Lung (tissue), 12 donors: ENCODE data around the gene MCF2L2. TPM values are rescaled to one million over a fixed set of nuclear protein-coding genes. Genes with fewer than 3 reads are reported as not detected.
"Not testable (repeated sequence)": the region's sequence is repeated elsewhere in the genome, so short reads cannot be mapped to it uniquely, and the experiment has no call there.

Experiments
- ATAC-seq: fragments of 200-7000 bp; cut with Tn5 transposase; one replicate; pipeline ENCODE4 v1.9.1; 2020; ENCODE audit warnings: moderate number of reproducible peaks; ENCODE audit not compliant: insufficient read depth, low FRiP score
- DNase-seq, 3 donors: peaks; one replicate each; pipeline ENCODE4 v3.0.0-alpha.2; 2013 to 2017
- H3K27ac ChIP-seq, 2 donors: one replicate each; pipeline ENCODE4 v1.5.1; 2013; ENCODE audit warnings: mild to moderate bottlenecking in 2 of 2, moderate library complexity in 2 of 2, control low read depth in 1 of 2, inconsistent platforms in 1 of 2, low read depth in 1 of 2, low read length in 1 of 2
- H3K27me3 ChIP-seq, 3 donors: one replicate each; pipeline ENCODE4 v1.5.1; 2013; ENCODE audit warnings: low read length in 2 of 3; ENCODE audit not compliant: control insufficient read depth in 3 of 3, insufficient read depth in 3 of 3
- H3K36me3 ChIP-seq, 4 donors: one replicate each; pipeline ENCODE4 v1.5.1; 2013; ENCODE audit warnings: low read length in 4 of 4, mild to moderate bottlenecking in 1 of 4, moderate library complexity in 1 of 4; ENCODE audit not compliant: control insufficient read depth in 4 of 4, insufficient read depth in 4 of 4
- H3K4me1 ChIP-seq, 5 donors: one replicate each; pipeline ENCODE4 v1.5.1; 2013; ENCODE audit warnings: low read length in 5 of 5, mild to moderate bottlenecking in 2 of 5, moderate library complexity in 1 of 5; ENCODE audit not compliant: control insufficient read depth in 5 of 5, insufficient read depth in 5 of 5
- H3K4me3 ChIP-seq: one replicate; pipeline ENCODE4 v1.5.1; 2013; ENCODE audit warnings: mild to moderate bottlenecking, control low read depth, moderate library complexity
- H3K9ac ChIP-seq, 2 donors: one replicate each; pipeline ENCODE4 v1.5.1; 2013; ENCODE audit warnings: low read length in 2 of 2, control low read depth in 1 of 2; ENCODE audit not compliant: insufficient read depth in 1 of 2
- H3K9me3 ChIP-seq, 4 donors: one replicate each; pipeline ENCODE4 v1.5.1; 2013; ENCODE audit warnings: low read length in 3 of 4, mild to moderate bottlenecking in 1 of 4, moderate library complexity in 1 of 4; ENCODE audit not compliant: control insufficient read depth in 4 of 4, insufficient read depth in 3 of 4
- CTCF ChIP-seq: IDR thresholded peaks from 2 replicates; pipeline ENCODE4 v1.5.1; 2012; ENCODE audit warnings: mild to moderate bottlenecking; ENCODE audit errors: control extremely low read depth, extremely low read depth
- WGBS, 2 donors: extraction: QIAGEN DNeasy Blood & Tissue Kit; methylation state at CpG; one replicate each; pipeline ENCODE4 v1.1.7; 2013; 5-methylcytosine and 5-hydroxymethylcytosine counted together
- polyA plus RNA-seq, 2 donors: library from polyadenylated mRNA; stranded (reverse); fragments of 200-250 nt; gene quantifications; one replicate each; pipeline ENCODE4 v1.2.1, GENCODE V29; 2013
- total RNA-seq, 2 donors: library from RNA; depleted of rRNA in 1 of 2; stranded (reverse); fragments of >200 nt in 1 of 2; gene quantifications; one replicate each; pipeline ENCODE4 v1.2.1, GENCODE V29; 2014 to 2021
- donor health status: control.
- donor health status: control.
- donor health status: Bipolar disorder and iron deficiency.
- donor health status: healthy.
- donor health status: DM: yes; HTN: yes; CAD: no.

Gene MCF2L2
- total and polyA plus RNA-seq, 4 donors = 0.26 to 1.7 (median 1.0) TPM

DNA sequence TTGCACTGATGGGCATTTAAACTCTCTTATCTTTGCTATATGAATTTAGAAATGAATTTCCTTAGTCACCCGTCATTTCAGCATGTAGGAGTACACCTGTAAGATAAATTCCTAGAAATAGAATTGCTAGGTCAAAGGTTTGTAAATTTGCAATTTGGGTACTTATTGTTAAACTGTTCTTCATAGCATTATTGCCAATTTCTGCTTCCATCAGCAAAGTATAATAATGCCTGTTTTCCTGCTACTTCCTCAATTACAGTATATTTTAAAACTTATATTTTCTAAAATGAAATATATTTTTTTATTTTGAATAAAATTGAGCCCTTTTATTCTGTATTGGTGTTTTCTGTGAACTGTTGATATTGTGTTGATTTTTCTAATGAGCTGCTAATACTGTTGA is 16.3 kb upstream of the MCF2L2 start:
- Histone ChIP-seq H3K27ac (no peak overlapping the region), H3K9me3 (peaks cover 0 to 4% (median 1%) of the 10 kb centered on the region in 4 donors), H3K27me3 (no peaks in the 10 kb centered on the region), H3K9ac (no peak overlapping the region), H3K36me3 (peaks cover 0 to 4% (median 0%) of the 10 kb centered on the region in 4 donors), H3K4me1 (peaks cover 1 to 18% (median 4%) of the 10 kb centered on the region in 5 donors), H3K4me3 (no peak overlapping the region)
- DNase-seq (no peak), ATAC-seq (no peak)
- no peak for TF ChIP-seq CTCF
- 89 to 92% methylated on average over 1 of the region's 1 CpG for WGBS, 2 donors

GRCh38 chr3:183443395-183444385 is 15.3 kb upstream of the MCF2L2 start:
- ATAC-seq (no peak), DNase-seq (no peak)
- no peak overlapping the region for H3K9ac ChIP-seq
- H3K4me3 ChIP-seq = no peak overlapping the region
- H3K4me1 ChIP-seq = peaks cover 0 to 8% (median 3%) of the 10 kb centered on the region in 5 donors
- no peak for TF ChIP-seq CTCF
- H3K27me3 ChIP-seq = no peaks in the 10 kb centered on the region
- H3K36me3 ChIP-seq = peaks cover 0 to 4% (median 0%) of the 10 kb centered on the region in 4 donors
- WGBS, 2 donors = 82 to 96% methylated on average over 10 of the region's 10 CpGs
- peaks cover 0 to 4% (median 1%) of the 10 kb centered on the region in 4 donors for H3K9me3 ChIP-seq
- H3K27ac ChIP-seq = no peak overlapping the region

DNA sequence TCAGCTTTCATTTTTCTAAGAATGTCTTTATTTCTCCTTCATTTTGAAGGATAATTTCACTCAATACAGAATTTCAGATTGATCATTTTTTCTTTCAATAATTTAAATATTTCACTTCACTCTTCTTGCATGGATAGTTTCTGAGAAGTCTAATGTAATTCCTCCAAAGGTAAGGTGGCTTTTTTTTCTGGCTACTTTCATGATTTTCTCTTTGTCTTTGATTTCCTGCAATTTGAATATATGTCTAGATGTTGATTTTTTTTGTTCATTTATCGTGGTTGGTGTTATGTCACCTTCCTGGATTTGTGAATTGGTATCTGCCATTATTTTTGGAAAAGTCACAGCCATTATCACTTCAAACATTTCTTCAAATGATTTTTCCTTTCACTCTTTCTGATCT is 14.6 kb upstream of the MCF2L2 start:
- DNase-seq (no peak), ATAC-seq (no peak)
- Histone ChIP-seq H3K27me3 (no peaks in the 10 kb centered on the region), H3K9ac (no peak overlapping the region), H3K27ac (no peak overlapping the region), H3K4me1 (peaks cover 0 to 1% (median 0%) of the 10 kb centered on the region in 5 donors), H3K4me3 (no peak overlapping the region), H3K36me3 (peaks cover 0 to 4% (median 0%) of the 10 kb centered on the region in 4 donors), H3K9me3 (peaks cover 0 to 4% (median 2%) of the 10 kb centered on the region in 4 donors)
- WGBS, 2 donors = 78 to 91% methylated on average over 1 of the region's 1 CpG
- TF ChIP-seq CTCF = no peak

- WGBS, 2 donors = 47 to 77% methylated on average over 3 of the region's 3 CpGs
- H3K4me3 ChIP-seq, H3K36me3 ChIP-seq, H3K9ac ChIP-seq, H3K27me3 ChIP-seq, DNase-seq, H3K9me3 ChIP-seq, H3K4me1 ChIP-seq, H3K27ac ChIP-seq: not testable (repeated sequence)
- ATAC-seq = peak; percentile 1
Observed at GRCh38 chr3:183440521-183440920, 12.1 kb upstream of the MCF2L2 start.
